ENCODE results near the gene PYDC1.

DNA sequence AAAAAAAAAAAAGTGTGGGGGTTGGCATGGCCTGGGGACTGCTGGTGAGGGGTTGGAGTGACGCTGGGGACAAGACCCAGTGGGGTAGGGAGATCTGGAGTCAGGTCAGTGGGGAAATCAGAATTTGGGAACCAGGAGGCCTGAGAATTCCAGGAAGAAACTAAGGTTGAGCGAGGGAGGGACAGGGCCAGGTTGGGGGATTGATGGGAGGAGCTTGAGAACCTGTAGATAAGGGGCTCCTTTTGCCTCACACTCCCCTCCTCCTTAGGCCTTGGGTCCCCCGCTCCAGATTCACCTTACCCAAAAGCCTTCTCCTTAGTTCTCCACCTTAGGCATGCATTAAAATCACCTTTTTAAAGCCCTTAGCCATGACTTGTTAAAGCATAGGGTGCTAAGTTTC lies 8.3 kb upstream of the PYDC1 start:
- TF ChIP-seq POLR2A (IDR thresholded peaks at IDR 0.05): no peak
- TF ChIP-seq, protein P1, sequence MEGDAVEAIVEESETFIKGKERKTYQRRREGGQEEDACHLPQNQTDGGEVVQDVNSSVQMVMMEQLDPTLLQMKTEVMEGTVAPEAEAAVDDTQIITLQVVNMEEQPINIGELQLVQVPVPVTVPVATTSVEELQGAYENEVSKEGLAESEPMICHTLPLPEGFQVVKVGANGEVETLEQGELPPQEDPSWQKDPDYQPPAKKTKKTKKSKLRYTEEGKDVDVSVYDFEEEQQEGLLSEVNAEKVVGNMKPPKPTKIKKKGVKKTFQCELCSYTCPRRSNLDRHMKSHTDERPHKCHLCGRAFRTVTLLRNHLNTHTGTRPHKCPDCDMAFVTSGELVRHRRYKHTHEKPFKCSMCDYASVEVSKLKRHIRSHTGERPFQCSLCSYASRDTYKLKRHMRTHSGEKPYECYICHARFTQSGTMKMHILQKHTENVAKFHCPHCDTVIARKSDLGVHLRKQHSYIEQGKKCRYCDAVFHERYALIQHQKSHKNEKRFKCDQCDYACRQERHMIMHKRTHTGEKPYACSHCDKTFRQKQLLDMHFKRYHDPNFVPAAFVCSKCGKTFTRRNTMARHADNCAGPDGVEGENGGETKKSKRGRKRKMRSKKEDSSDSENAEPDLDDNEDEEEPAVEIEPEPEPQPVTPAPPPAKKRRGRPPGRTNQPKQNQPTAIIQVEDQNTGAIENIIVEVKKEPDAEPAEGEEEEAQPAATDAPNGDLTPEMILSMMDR (IDR thresholded peaks at IDR 0.05): no peak

All from breast epithelium (tissue), 3 donors.